Measurements from ENCODE around the gene UGT1A9. TPM values are rescaled to one million over a fixed set of nuclear protein-coding genes. Genes with fewer than 3 reads are reported as not detected.

Gene UGT1A9
- total and polyA plus RNA-seq, 12 donors = not detected

- no peak overlapping the region for H3K4me3 ChIP-seq
- H3K36me3 ChIP-seq = no peaks in the 10 kb centered on the region
- ATAC-seq (no peak), DNase-seq (no peak)
- WGBS, 2 donors = 89 to 97% methylated on average over 6 of the region's 6 CpGs
- no peak for TF ChIP-seq CTCF (IDR thresholded peaks at IDR 0.05)
- H3K4me1 ChIP-seq = no peaks in the 10 kb centered on the region
- no peak overlapping the region for H3K27ac ChIP-seq
- intact Hi-C loops (cut with DNase I) = no loop called here
- peaks cover 0 to 9% (median 0%) of the 10 kb centered on the region in 11 donors for H3K9me3 ChIP-seq
- peaks cover 0 to 19% (median 0%) of the 10 kb centered on the region in 7 donors for H3K27me3 ChIP-seq
These were observed 103.7 kb downstream of the UGT1A9 start for GRCh38 chr2:233775414-233775813.

GRCh38 chr2:233778030-233778429, 106.3 kb downstream of the UGT1A9 start, which contains the start of gene MROH2A:
TSS of gene MROH2A (plus strand) at chr2:233778330. CDS start at chr2:233779359, 1,029 bp downstream.
- 76 to 83% methylated on average over 2 of the region's 2 CpGs for WGBS, 2 donors
- TF ChIP-seq CTCF (IDR thresholded peaks at IDR 0.05) = no peak
- ATAC-seq (no peak), DNase-seq (no peak)
- no peak within 1 kb of the TSS for H3K4me3 ChIP-seq
- no peaks in the 10 kb centered on the region for H3K36me3 ChIP-seq
- peaks cover 0 to 9% (median 0%) of the 10 kb centered on the region in 11 donors for H3K9me3 ChIP-seq
- no peak within 1 kb of the TSS for H3K27ac ChIP-seq
- peaks cover 0 to 16% (median 0%) of the 10 kb centered on the region in 7 donors for H3K27me3 ChIP-seq
- no peaks in the 10 kb centered on the region for H3K4me1 ChIP-seq
- intact Hi-C loops (cut with DNase I) = no loop called here

GRCh38 chr2:233779722-233780121, 108.0 kb downstream of the UGT1A9 start:
- H3K9me3 ChIP-seq = peaks cover 0 to 9% (median 0%) of the 10 kb centered on the region in 11 donors
- DNase-seq (no peak), ATAC-seq (no peak)
- no peak for TF ChIP-seq CTCF (IDR thresholded peaks at IDR 0.05)
- no peak overlapping the region for H3K27ac ChIP-seq
- H3K27me3 ChIP-seq = peaks cover 0 to 21% (median 0%) of the 10 kb centered on the region in 7 donors
- 86 to 89% methylated on average over 4 of the region's 4 CpGs for WGBS, 2 donors
- no peak overlapping the region for H3K4me3 ChIP-seq
- intact Hi-C loops (cut with DNase I) = no loop called here
- H3K4me1 ChIP-seq = no peaks in the 10 kb centered on the region
- no peaks in the 10 kb centered on the region for H3K36me3 ChIP-seq

GRCh38 chr2:233780771-233781170, 109.1 kb downstream of the UGT1A9 start:
- Histone ChIP-seq H3K27me3 (peaks cover 0 to 21% (median 0%) of the 10 kb centered on the region in 7 donors), H3K4me3 (no peak overlapping the region), H3K36me3 (no peaks in the 10 kb centered on the region), H3K27ac (no peak overlapping the region), H3K9me3 (peaks cover 0 to 9% (median 0%) of the 10 kb centered on the region in 11 donors), H3K4me1 (no peaks in the 10 kb centered on the region)
- ATAC-seq (no peak), DNase-seq (no peak)
- no peak for TF ChIP-seq CTCF (IDR thresholded peaks at IDR 0.05)
- intact Hi-C loops (cut with DNase I) = no loop called here
- 87 to 90% methylated on average over 4 of the region's 4 CpGs for WGBS, 2 donors

Data from heart right ventricle (tissue), 16 donors.